Body of pancreas (tissue), 4 donors: ENCODE results near the gene USP35. TPM values are rescaled to one million over a fixed set of nuclear protein-coding genes. Genes with fewer than 3 reads are reported as not detected.

Experiments used
- ATAC-seq: fragments of 150-250 bp; one replicate; pipeline ENCODE4 v1.9.1; 2016
- DNase-seq, 4 donors: peaks; one replicate each; pipeline ENCODE4 v3.0.0-alpha.2; 2019
- H3K27ac ChIP-seq, 4 donors: fragments of 200-600 bp; sonication (generic); 1 replicate in 3 of 4; 2 replicates in 1 of 4; pipeline versions ENCODE4 v1.5.1 to v1.6.1; 2016 to 2019; ENCODE audit warnings: mild to moderate bottlenecking in 1 of 4, mixed read lengths in 1 of 4, moderate library complexity in 1 of 4
- H3K27me3 ChIP-seq, 2 donors: fragments of 200-600 bp; sonication (generic); one replicate each; pipeline ENCODE4 v1.6.0; 2016; ENCODE audit warnings: mild to moderate bottlenecking in 1 of 2
- H3K36me3 ChIP-seq, 2 donors: fragments of 200-600 bp; sonication (generic); replicated peaks in 1 of 2; 2 replicates each; pipeline ENCODE4 v1.5.1; 2016; ENCODE audit warnings: low read depth in 2 of 2; ENCODE audit not compliant: insufficient read depth in 1 of 2
- H3K4me1 ChIP-seq: fragments of 200-600 bp; sonication (generic); one replicate; pipeline ENCODE4 v1.6.0; 2016
- H3K4me3 ChIP-seq, 2 donors: fragments of 200-600 bp; sonication (generic); 1 replicate in 1 of 2; 2 replicates in 1 of 2; pipeline ENCODE4 v1.5.1; 2016 to 2019
- H3K9me3 ChIP-seq, 3 donors: fragments of 200-600 bp; sonication (generic); 1 replicate in 2 of 3; 2 replicates in 1 of 3; pipeline ENCODE4 v1.5.1; 2016
- POLR2A ChIP-seq, 3 donors: fragments of 450-650 bp; IDR thresholded peaks; one replicate each; pipeline ENCODE4 v1.6.1; 2016; ENCODE audit warnings: antibody characterized with exemption in 3 of 3, mild to moderate bottlenecking in 2 of 3
- WGBS, 2 donors: methylation state at CpG; one replicate each; pipeline ENCODE4 v1.1.5; 2017; 5-methylcytosine and 5-hydroxymethylcytosine counted together
- intact Hi-C: fragments of 100-400 bp; cut with DNase I; formaldehyde crosslinking; loops from one replicate; pipeline ENCODE4 v1.15.1; 2023
- total RNA-seq, 2 donors: library from RNA; depleted of rRNA; stranded (reverse); fragments of >200 nt; gene quantifications; one replicate each; pipeline ENCODE4 v1.1.0, GENCODE V29; 2016
- TF ChIP-seq, protein P1 (sequence below), 7 experiments: fragments of 450-650 bp in 4 of 7; fragments of 200-600 bp in 3 of 7; sonication (generic) in 3 of 7; IDR thresholded peaks; one replicate each; pipeline ENCODE4 v1.5.1; 2016 to 2019; ENCODE audit warnings: antibody characterized with exemption in 7 of 7

The USP35 gene
- total RNA-seq, 2 donors from 2014 or later: 8.6 to 11.2 TPM

DNA sequence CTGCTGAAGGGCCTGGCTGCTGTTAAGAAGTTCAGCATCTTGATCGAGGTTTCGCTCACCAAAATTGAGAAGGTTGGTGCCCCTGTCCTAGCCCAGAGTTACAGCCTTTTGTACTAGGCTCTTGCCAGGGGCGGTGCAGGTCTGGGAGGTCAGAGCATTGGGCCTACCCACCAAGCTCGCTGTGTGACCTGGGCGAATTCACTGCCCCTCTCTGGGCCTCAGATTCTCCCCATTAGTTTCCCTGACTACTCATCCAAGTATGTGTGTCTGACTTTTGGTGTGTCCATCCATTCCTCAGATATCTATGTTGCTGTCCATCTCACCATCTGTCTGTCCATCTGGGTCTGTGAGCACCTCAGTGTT is 10.9 kb downstream of the USP35 start:
- DNase-seq (no peak), ATAC-seq (no peak)
- TF ChIP-seq, protein P1, sequence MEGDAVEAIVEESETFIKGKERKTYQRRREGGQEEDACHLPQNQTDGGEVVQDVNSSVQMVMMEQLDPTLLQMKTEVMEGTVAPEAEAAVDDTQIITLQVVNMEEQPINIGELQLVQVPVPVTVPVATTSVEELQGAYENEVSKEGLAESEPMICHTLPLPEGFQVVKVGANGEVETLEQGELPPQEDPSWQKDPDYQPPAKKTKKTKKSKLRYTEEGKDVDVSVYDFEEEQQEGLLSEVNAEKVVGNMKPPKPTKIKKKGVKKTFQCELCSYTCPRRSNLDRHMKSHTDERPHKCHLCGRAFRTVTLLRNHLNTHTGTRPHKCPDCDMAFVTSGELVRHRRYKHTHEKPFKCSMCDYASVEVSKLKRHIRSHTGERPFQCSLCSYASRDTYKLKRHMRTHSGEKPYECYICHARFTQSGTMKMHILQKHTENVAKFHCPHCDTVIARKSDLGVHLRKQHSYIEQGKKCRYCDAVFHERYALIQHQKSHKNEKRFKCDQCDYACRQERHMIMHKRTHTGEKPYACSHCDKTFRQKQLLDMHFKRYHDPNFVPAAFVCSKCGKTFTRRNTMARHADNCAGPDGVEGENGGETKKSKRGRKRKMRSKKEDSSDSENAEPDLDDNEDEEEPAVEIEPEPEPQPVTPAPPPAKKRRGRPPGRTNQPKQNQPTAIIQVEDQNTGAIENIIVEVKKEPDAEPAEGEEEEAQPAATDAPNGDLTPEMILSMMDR (IDR thresholded peaks at IDR 0.05): no peak
- TF ChIP-seq POLR2A (IDR thresholded peaks at IDR 0.05): no peak
- H3K27me3 ChIP-seq: no peaks in the 10 kb centered on the region
- H3K4me3 ChIP-seq: no peak overlapping the region
- WGBS, 2 donors: 98 to 100% methylated on average over 5 of the region's 5 CpGs
- no peaks in the 10 kb centered on the region for H3K36me3 ChIP-seq
- peaks cover 5% of the 10 kb centered on the region for H3K4me1 ChIP-seq
- intact Hi-C loops: no loop called here
- no peak overlapping the region for H3K27ac ChIP-seq
- no peaks in the 10 kb centered on the region for H3K9me3 ChIP-seq

DNA sequence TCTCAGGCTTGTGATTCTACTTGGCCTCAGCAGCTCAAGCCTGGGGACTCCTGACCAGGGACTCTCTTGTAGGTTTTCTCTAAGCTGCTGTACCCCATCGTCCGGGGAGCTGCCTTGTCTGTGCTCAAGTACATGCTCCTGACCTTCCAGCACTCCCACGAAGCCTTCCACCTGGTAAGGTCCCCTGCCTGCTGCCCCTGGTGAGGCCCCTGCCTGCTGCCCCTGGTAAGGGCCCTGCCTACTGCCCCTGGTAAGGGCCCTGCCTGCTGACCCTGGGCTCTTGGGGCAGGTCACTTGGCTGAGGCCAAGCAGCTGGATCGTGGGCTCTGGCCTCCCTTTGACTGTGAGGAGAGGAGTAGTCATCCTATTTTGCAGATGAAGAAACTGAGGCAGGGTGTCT is 11.3 kb downstream of the USP35 start:
- 90 to 93% methylated on average over 3 to 4 of the region's 4 CpGs for WGBS, 2 donors
- H3K27me3 ChIP-seq: no peaks in the 10 kb centered on the region
- no peak overlapping the region for H3K4me3 ChIP-seq
- intact Hi-C loops: no loop called here
- no peak for DNase-seq
- H3K36me3 ChIP-seq: no peaks in the 10 kb centered on the region
- TF ChIP-seq, protein P1 (IDR thresholded peaks at IDR 0.05): no peak
- no peak for TF ChIP-seq POLR2A (IDR thresholded peaks at IDR 0.05)
- no peak for ATAC-seq
- peaks cover under 1% of the 10 kb centered on the region for H3K4me1 ChIP-seq
- H3K9me3 ChIP-seq: no peaks in the 10 kb centered on the region
- no peak overlapping the region for H3K27ac ChIP-seq

DNA sequence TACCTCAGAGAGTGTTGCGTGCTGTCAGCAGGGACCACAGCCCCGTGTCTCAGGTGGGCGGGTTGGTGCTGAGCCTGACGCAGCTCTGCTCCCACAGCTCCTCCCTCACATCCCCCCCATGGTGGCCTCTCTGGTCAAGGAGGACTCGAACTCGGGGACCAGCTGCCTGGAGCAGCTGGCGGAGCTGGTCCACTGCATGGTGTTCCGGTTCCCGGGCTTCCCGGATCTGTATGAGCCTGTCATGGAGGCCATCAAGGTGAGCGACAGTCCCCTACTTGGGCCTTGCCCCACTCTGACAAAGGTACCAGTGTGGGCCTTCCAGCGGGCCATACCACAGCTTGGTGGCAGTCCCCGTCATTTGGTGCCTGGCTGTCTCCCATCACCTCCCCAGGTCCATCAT is 11.8 kb downstream of the USP35 start:
- Histone ChIP-seq H3K27ac (no peak overlapping the region), H3K9me3 (no peaks in the 10 kb centered on the region), H3K36me3 (no peaks in the 10 kb centered on the region), H3K4me3 (no peak overlapping the region), H3K4me1 (no peaks in the 10 kb centered on the region), H3K27me3 (no peaks in the 10 kb centered on the region)
- no peak for TF ChIP-seq POLR2A (IDR thresholded peaks at IDR 0.05)
- TF ChIP-seq, protein P1 (IDR thresholded peaks at IDR 0.05): no peak
- no peak for DNase-seq
- no peak for ATAC-seq
- intact Hi-C loops: no loop called here
- 92 to 100% methylated on average over 1 to 10 of the region's 13 CpGs for WGBS, 2 donors

DNA sequence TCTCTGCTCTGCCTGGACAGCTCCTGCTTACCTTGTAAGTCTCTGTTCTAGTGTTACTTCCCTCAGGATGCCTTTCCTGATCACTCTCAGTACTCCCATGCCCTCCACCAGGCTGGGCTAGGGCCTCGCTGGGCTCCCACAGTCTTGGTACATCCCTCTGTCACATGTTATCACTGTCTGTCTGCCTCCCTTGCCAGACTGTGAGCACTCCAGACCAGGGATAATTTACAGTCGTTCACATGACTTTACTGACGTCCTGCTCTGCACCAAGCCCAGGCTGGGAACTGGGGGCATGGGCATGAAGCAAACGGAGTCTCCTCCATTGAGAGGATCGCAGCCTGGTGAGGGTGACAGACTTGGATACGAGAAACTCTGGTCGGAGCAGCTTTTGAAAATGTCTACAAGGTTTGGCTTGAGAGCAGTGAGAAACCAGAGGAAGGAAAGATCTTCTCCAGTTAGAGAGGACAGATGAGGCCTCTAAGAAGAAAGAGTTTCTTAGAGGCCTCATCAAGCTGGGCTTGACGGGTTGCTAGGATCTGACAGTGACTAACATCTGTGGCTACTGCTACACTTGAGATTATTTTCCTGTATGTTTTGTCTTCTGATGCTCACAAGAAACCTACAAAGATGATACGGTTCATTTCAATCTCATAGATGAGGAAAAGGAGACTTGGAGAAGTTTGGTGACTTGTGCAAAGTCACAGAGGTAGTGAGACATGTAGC is 12.5 kb downstream of the USP35 start:
- no peaks in the 10 kb centered on the region for H3K9me3 ChIP-seq
- no peaks in the 10 kb centered on the region for H3K36me3 ChIP-seq
- H3K4me3 ChIP-seq: no peak overlapping the region
- DNase-seq (no peak), ATAC-seq (no peak)
- no peak overlapping the region for H3K27ac ChIP-seq
- intact Hi-C loops: no loop called here
- H3K4me1 ChIP-seq: no peaks in the 10 kb centered on the region
- WGBS, 2 donors: 83 to 92% methylated on average over 8 to 9 of the region's 9 CpGs
- H3K27me3 ChIP-seq: no peaks in the 10 kb centered on the region
- no peak for TF ChIP-seq POLR2A (IDR thresholded peaks at IDR 0.05)
- TF ChIP-seq, protein P1 (IDR thresholded peaks at IDR 0.05): no peak

DNA sequence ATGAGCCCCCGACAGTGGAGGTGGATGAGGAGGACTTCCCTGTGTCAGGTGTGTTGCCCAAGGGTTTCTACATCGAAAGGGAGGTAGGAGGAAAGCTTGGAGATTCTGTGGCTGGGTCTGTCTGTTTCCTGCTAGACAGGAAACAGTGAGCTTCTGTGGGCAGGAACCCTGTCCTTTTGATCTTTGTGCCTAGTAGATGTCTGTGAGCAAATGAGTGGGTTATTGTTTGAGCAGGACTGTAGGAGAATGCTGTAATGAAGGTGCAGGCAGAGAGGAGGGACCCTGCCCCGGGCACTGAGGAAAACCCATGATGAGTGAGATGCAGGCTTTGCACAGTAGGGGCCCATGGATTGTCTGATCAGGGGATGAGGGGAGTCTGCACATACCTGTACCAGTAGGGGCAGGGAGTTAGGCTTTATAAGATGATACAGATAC is 14.0 kb downstream of the USP35 start:
- DNase-seq (peak in 1 of 4 donors; percentile 2), ATAC-seq (no peak)
- Histone ChIP-seq H3K36me3 (no peaks in the 10 kb centered on the region), H3K27ac (no peak overlapping the region), H3K4me3 (no peak overlapping the region), H3K4me1 (no peaks in the 10 kb centered on the region), H3K27me3 (no peaks in the 10 kb centered on the region), H3K9me3 (no peaks in the 10 kb centered on the region)
- intact Hi-C loops: no loop called here
- no peak for TF ChIP-seq POLR2A (IDR thresholded peaks at IDR 0.05)
- TF ChIP-seq, protein P1 (IDR thresholded peaks at IDR 0.05): no peak
- WGBS, 2 donors: 66 to 79% methylated on average over 3 of the region's 3 CpGs
